ENCODE measurements around the gene CXorf38.

DNA sequence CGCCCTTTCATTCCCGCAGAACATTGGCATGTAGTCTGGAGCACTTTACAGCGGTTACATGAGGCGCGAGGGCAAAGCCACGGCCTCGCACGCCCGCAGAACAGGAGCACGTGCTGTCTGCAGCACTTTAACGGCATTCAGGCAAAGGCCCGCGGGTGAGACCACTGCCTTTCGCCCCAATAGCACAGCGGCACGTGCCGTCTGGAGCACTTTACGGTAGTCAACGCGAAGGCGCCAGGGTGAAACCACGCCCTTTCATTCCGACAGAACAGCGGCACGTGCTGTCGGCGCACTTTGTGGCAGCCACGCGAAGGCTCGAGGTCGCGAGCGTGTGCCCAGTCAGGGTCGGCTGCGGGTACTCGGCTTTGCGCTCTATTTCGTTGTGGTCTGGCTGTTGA is 24.2 kb downstream of the CXorf38 start, which contains the start of gene MPC1L:
- TF ChIP-seq, protein P1, sequence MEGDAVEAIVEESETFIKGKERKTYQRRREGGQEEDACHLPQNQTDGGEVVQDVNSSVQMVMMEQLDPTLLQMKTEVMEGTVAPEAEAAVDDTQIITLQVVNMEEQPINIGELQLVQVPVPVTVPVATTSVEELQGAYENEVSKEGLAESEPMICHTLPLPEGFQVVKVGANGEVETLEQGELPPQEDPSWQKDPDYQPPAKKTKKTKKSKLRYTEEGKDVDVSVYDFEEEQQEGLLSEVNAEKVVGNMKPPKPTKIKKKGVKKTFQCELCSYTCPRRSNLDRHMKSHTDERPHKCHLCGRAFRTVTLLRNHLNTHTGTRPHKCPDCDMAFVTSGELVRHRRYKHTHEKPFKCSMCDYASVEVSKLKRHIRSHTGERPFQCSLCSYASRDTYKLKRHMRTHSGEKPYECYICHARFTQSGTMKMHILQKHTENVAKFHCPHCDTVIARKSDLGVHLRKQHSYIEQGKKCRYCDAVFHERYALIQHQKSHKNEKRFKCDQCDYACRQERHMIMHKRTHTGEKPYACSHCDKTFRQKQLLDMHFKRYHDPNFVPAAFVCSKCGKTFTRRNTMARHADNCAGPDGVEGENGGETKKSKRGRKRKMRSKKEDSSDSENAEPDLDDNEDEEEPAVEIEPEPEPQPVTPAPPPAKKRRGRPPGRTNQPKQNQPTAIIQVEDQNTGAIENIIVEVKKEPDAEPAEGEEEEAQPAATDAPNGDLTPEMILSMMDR (IDR thresholded peaks at IDR 0.05; ENCODE audit: insufficient read depth, low read length), result no peak
- no peak for TF ChIP-seq POLR2AphosphoS5 (IDR thresholded peaks at IDR 0.05; ENCODE audit: low read depth)
- TF ChIP-seq, protein P2, sequence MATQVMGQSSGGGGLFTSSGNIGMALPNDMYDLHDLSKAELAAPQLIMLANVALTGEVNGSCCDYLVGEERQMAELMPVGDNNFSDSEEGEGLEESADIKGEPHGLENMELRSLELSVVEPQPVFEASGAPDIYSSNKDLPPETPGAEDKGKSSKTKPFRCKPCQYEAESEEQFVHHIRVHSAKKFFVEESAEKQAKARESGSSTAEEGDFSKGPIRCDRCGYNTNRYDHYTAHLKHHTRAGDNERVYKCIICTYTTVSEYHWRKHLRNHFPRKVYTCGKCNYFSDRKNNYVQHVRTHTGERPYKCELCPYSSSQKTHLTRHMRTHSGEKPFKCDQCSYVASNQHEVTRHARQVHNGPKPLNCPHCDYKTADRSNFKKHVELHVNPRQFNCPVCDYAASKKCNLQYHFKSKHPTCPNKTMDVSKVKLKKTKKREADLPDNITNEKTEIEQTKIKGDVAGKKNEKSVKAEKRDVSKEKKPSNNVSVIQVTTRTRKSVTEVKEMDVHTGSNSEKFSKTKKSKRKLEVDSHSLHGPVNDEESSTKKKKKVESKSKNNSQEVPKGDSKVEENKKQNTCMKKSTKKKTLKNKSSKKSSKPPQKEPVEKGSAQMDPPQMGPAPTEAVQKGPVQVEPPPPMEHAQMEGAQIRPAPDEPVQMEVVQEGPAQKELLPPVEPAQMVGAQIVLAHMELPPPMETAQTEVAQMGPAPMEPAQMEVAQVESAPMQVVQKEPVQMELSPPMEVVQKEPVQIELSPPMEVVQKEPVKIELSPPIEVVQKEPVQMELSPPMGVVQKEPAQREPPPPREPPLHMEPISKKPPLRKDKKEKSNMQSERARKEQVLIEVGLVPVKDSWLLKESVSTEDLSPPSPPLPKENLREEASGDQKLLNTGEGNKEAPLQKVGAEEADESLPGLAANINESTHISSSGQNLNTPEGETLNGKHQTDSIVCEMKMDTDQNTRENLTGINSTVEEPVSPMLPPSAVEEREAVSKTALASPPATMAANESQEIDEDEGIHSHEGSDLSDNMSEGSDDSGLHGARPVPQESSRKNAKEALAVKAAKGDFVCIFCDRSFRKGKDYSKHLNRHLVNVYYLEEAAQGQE (IDR thresholded peaks at IDR 0.05; ENCODE audit: insufficient replicate concordance, low read depth), result no peak
- no peak for TF ChIP-seq SPI1 (IDR thresholded peaks at IDR 0.05; ENCODE audit: borderline replicate concordance, low read depth)
- no peak for TF ChIP-seq GABPA (IDR thresholded peaks at IDR 0.05; ENCODE audit: low read depth)

Measured in HL-60 (cell line).